NCI-H187 treated with DMSO at 0.1 percent for 48 hours (cell line): ENCODE results near the gene CORO7.
A peak's percentile ranks its signal among the peaks of the same experiment; 100 is the strongest.

Source experiments
- DNase-seq: peaks from one replicate; lab custom pipeline; 2025; lab: John Stamatoyannopoulos, UW

CORO7 gene

DNA sequence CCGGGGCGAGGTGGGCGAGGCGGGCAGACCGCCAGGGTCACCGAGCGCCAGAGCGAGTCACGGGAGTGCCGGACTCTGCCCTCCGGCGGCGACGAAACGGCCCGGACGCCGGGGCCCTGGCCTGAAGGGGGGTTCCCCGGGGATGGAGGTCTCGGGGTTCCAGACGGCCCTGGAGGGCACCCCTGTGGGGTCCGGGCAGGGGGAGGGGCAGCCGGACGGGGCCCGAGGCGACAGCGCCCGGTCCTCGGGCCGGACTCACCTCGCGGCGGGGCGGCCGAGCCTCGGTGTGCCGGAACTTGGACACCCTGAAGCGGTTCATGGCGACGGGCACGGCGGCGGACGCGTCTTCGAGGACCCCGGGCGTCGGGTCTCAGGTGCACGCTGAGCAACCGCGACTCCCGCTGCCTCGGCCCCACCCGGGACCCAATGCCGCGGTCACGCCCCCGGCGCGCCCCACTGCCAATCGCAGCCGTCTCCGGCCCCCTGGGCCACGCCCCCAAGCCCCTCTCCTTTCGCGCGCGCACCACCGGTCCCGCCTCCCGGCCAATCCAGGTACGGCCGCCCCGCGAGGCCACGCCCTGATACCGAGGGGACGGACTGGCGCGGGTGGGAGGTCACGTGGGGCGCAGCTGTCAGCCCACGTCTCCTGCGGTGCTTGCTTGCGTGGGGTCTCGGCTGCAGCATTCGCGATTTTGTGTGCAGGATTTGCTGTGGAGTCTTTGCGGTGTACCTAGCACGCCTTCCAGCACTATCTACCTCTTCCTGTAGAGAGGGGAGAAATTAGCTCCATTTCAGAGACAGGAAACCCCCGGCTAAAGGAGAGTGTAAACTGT is at the start of gene CORO7:
CORO7 (minus strand) TSS at position 397 of the 833 bp plus-strand sequence; CDS start at position 319, 78 bp downstream.
- DNase-seq: peak; percentile 17

DNA sequence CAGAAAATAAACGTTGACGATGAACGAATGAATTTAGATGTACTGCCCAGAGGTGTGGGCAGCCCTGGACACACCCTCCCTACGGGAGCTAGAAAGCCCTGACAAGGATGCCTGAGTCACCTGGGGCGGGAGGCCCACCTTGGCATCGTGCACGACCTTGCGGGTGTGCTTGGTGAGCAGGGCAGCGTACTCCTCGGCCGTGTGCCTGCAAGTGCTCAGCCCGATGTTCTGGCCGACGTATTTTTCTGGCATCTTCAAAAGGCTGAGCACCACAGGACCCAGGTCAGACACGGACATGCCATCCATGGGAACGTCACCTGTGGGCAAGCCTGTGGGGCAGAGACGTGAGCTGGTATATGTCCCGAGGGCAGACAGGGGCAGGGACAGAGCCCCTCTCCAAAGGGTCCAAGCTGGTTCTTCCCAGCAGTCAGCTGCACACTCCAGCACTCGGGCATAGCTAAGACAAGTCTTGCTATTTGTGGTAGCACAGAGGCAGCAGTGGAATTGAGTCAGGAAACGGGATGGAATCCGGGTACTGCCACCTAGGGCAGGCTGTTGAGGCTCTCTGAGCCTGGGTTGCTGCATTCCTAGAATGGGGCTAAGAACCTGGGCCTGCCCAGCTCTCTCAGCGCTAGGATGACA is 47.2 kb upstream of the CORO7 start:
- DNase-seq: no peak

DNA sequence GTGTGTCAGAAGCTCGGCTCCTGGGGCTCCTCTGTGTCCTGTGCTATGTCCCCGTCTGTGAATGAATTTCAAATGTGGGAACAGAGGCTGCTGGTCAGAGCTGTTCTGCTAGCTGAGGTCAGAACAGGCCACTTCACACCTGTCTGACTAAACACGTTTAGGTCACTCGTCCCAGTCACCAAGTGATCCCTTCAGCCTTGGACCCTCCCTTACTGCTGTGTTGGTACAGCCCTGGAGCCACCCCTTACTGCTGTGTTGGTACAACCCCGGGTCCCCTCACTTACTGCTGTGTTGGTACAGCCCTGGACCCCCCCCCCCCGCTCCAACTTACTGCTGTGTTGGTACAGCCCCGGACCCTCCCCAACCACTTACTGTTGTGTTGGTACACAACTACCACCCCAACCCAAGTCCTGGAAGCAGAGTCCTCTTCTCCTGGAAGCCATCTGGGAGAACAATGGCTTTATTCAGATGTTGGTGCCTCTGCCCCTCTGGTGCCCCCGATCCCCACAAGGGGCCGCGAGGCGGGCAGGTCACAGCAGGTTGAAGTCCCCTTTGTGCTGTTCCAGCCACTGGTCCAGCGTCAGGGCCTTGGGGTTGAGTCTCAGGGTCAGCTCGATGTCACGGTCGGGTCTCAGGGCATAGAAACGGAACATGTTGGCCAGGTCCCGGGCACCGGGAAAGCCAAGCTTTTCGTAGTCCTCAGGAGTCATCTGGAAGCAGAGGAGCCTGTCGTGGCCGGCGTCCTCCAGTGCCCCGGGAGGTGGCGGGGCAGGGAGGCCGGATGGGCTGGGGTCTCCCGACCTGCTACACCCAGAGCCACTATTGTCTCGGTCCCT is 45.1 kb upstream of the CORO7 start:
- no peak for DNase-seq

DNA sequence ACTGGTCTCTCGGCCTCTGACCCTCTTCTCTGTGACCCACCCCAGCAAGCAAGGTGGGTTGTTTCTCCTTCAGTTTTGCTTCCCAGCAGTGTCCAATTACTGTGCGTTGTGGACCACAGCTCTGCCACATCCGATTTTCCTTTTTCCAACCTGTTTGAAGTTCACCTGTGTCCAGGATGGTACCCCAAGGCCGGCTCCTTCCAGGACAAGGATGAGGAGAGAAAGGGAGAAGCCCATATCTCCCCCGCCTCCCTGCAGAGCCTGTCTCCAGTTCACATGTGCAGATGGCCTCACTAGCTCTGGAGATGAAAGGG is 44.5 kb upstream of the CORO7 start:
- no peak for DNase-seq

DNA sequence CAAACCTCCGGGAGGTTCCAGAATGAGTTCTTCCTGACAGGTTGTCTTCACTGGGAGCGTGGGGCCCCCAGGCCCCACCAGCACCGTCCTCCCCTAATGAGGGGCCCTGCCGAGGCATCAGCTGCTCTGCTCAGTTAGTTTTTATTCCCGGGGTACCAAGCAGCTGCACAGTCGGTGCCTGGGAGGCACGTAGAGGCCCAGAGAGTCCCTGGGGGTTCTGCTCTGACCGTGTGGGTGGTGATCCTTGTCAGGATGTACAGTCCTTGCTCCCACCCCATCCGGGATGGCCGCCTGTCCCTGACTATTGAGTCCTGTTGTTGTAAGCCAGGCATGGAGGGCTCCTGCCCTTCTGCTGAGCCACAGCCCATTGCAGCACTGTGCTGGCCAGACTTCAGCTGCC is 39.6 kb upstream of the CORO7 start:
- no peak for DNase-seq

DNA sequence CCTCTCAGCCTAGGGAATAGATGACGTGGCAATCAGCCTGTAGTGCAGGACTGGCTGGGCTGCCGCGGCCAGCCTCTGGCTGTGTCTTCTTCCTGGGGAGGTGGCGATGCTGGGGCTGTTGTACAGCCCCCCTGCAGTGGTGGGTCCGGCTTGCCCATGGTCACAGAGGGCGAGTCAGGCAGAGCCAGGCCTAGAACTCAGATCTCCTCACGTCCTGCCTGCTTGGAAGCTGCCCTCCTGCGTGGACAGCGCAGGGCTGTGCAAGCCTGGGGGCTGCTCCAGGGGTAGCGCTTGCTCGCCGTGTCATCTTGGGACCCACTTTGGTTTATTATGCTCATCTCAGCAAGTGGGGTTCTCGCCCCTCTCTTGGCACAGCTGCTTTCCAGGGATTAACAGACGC is 38.7 kb upstream of the CORO7 start:
- no peak for DNase-seq

DNA sequence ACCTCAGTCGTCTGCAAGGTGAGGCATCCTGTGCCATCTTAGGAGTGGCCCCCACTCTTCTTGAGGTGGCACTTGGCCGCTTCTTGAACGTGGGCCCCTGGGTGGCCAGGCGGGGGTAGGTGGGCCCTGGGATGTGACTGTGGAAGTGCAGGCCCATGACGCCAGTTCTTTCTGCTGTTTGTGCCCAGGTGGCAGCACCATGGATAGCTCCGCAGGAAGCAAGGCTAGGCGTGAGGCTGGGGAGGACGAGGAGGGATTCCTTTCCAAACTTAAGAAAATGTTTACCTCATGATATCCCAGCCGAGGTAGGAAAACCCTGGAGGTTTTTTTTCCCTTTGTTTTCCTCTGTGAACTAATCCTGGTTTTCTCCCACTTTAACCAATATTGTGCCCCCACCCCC is 38.2 kb upstream of the CORO7 start:
- no peak for DNase-seq

DNA sequence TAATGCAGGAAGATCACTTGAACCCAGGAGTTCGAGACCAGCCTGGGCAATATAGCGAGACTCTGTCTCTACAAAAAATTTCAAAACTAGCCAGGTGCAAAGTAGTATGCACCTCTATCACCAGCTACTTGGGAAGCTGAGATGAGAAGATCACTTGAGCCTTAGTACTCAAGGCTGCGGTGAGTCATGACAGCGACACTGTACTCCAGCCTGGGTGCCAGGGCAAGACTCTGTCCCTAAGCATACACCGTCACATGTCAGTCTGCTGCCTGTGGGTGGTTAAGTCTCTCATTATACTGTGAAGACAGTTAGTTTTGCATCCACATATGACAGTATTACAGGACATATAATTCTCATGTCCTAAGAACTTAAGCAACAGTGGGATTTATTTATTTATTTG is 36.3 kb upstream of the CORO7 start:
- no peak for DNase-seq

DNA sequence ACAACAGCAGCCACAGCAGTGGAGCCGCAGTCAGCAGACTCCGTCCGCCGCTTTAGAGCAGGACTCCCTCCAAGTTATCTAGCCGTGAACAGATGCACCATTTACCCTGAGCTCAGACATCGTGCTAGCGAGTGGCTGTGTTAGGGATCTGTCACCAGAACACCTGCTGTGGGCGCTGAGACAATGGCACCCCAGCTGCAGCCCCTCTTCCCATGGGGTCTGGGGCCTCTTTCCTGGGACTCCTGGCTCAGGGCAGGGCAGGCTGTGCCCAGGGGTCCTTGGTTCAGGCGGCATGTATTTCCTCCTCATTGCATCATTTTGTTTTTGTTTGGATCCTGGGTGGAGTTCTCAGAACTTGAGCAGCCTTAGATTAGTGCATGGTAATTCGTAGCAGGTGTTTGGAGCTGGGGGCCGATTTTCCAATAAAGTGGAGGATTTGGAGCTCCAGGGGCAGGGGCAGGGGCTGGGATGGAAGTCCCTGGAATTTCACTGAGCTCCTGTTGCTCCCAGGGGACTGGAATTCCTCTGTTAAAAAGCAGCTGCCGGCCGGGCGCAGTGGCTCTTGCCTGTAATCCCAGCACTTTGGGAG is 34.6 kb upstream of the CORO7 start:
- DNase-seq: no peak

DNA sequence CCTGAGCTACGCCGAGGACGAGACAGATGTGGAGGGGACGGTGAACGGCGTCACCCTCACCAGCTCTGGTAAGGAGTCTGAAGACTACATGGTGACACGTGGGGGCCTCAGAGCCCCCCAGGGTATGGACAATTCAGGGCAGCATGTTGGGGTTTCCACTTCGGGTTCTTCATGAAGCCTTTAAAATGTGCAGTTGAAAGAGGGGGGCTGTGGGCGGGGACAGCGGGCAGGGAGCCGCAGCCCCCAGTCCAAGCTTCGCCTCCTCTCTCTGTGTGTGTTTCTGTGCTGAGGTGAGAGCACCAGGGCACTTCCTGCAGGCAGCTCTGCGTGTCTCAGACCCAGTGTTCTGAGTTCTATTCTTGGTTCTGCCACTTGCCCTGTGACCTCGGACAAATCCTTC is 34.0 kb upstream of the CORO7 start:
- no peak for DNase-seq

DNA sequence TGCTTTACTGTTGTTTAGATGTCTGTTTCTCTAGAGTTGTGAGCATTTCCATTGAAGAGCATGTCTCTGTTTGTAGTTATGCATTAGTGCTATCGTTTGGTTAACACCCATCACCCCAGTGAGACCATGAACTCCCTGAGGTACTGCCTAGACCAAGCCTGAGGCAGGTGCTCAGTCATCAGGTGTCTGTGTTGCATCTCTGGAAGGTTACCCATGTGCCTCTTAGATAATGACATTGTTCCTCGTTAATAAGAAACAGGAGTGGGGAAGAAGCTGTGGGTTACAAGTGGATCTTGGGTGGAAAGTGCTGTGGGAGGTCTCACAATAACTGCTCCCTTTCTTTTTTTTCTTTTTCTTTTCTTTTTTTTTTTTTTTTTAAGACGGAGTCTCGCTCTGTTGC is 27.6 kb upstream of the CORO7 start:
- no peak for DNase-seq

DNA sequence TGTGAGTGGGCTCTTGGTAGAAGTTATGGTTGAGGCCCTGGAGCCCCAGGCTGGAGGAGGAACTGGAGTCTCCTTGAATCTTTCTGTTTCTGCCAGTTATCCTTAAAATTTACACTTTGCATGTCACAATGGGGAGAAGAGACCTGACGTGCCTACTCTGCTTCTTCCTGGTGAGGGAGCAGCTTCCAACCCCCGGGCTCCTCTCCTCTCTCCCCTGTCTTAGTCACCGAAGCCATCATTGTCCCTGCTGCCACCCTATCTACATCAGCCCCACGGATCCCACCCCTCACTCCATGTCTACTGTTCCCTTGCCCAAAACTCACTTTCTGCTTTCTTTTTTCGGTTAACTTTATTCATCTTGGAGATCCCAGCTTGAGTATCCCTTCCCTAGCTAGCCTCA is 26.9 kb upstream of the CORO7 start:
- no peak for DNase-seq

DNA sequence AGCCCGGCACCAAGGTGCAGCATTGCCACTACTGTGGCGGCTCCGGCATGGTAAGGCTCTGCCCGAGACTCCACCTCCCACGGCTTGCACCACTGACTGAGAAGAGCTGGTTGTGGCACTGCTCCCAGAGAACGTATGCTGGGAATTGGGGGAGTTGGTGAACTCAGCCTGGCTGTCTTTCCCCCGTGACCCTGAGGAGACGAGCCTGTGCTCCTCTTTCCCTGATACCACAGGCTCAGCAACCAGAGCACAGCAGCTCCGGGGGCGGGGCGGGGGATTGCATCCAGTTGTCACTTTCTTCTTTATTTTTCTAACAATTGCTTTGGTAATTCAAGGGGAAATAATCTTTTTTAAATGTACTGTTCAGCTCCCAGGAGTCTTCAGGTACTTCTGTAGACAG is 26.0 kb upstream of the CORO7 start:
- DNase-seq: no peak

DNA sequence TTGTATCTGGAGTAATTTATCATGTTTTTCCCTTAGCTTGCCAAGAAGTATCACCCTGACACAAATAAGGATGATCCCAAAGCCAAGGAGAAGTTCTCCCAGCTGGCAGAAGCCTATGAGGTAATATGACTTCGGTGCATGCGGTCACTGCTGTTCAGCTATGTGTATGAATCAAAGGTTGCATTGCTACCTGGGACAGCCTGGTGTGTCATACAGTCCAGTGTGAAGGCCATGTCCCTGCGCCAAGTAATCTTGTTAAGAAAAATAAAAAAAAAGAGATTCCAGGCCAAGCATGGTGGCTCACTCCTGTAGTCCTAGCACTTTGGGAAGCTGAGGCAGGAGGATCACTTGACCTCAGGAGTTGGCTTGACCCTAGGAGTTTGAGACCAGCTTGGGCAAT is 21.0 kb upstream of the CORO7 start:
- no peak for DNase-seq

DNA sequence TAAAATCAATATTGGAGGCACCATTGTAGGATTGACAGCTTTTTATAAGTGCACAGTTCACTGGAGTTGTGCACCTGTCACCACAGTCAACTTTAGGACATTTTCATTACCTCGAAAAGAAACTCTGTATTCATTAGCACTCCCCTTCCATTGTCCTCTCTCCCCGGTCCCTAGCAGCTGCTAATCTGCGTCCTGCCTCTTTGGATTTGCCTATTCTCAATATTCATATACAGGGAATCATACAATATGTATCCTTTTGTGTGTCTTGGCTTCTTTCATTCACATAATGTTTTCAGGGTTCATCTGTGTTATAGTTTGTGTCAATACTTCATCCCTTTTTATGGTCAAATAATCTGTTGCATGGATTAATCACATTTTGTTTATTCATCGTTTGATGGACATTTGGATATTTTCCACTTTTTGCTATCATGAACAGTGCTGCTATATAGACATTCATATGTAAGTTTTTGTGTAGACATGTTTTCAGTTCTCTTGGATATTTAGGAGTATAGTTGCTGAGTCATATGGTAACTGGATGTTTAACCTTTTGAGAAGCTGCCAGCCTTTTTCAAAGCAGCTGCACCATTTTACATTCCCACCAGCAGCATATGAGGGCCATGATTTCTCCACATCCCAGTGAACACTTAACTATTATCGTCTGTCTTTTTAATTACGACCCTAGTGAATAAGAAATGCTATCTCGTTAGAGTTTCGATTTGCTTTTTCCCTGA is 19.1 kb upstream of the CORO7 start:
- no peak for DNase-seq

DNA sequence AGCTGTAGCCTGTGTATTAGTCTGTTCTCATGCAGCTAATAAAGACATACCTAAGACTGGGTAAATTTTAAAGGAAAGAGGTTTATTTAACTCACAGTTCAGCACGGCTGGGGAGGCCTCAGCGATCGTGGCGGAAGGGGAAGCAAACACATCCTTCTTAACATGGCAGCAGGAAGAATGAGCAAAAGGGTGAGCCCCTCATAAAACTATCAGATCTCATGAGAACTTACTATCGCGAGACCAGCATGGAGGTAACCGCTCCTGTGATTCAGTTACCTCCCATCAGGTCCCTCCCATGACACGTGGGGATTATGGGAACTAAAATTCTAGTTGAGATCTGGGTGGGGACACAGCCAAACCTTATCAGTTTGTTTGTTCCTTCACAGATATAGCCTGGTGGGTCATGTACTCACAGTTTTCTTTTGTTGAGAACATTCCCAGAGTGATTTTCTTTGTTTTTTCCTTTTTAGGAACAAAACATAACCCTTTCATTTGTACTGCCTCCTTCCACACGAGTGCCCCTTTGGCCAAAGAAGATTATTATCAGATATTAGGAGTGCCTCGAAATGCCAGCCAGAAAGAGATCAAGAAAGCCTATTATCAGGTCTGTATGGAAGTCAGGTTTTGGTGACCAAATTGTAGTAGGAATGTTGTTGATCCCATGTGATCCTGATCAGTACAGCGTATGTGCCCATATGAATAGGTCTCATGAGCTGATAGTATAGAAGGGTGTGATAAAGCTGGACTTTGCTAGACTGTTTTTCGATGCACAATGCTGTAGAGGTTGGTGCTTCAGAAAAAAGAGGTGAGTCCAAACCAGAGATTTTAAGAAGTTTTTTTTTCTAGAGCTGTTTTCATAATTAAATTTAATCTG is 17.8 kb upstream of the CORO7 start:
- no peak for DNase-seq

DNA sequence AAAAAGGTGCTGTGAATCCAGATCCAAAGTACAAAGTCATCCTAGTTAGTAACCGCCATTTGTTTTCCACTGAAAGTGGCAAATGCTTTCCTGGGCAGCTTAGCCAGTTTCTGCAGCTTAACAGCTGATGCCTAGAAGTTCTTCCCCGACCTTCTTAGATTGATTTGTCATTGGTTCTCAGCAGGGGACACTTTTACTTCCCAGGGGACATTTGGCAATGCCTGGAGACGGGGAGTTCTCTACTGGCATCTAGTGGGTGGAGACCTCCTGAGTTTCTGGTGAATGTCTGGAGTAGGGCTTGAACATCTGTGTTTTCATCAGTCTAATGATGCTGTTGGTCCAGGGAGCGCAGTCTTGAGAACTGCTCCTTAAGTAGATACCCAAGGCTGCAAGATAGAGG is 16.8 kb upstream of the CORO7 start:
- no peak for DNase-seq

DNA sequence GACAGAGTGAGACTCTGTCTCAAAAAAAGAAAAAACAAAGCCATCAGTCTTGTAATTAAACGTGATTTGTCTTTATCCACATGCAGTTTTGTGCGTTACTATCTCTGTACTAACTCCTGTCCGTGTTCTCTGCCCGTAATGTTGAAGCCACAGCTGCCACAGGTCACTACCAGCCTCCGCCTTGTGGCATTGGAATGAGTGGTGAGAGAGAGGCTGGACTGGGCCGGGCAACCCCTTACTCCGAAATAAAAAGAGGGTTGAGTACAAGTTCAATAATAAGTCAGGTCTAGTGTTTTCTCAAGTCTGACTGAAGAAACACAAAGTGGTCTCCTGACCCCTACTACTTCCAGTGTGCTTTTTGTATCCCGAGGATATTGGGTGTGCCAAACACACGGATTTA is 14.6 kb upstream of the CORO7 start:
- no peak for DNase-seq

DNA sequence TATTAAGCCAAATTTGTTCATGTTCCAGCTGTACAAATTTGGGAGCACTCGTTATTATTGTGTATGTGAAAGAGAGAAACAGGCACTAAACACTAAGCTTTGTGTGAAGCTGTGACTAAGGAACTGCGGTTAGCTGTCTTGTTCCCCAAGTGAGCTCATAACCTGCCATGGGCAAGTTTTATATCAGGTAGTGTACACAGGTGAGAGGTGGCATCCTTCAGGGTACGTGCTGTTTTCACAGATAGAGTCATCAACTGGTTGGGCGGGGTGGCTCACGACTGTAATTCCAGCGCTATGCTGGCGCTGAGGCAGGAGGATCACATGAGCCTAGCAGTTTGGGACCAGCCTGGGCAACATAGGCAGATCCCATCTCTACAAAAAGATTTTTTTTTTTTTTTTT is 12.1 kb upstream of the CORO7 start:
- no peak for DNase-seq

DNA sequence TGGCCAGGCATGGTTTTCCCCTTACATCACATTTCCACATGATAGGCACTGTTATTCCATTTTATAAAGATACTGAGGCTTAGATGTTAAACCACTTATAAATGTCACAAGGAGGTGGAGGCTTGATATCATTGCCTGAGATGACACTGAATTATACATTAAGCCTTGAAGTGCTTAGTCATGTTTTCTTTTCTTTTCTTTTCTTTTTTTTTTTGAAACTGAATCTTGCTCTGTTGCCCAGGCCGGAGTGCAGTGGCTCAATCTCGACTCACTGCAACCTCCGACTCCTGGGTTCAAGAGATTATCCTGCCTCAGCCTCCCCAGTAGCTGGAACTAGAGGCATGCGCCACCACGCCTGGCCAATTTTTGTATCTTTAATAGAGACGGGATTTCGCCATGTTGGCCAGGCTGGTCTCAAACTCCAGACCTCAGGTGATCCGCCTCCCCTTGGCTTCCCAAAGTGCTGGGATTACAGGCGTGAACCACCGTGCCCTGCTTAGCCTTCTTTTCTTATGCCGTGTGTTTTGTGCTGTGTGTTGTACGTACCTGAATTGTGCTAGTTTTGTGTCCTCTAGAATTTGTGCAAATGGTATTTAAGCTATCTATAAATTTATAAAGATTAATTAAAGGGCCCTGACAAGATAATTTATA is 10.5 kb upstream of the CORO7 start:
- DNase-seq: no peak
